ENCODE results near the gene CAMTA2. TPM values are rescaled to one million over a fixed set of nuclear protein-coding genes. Genes with fewer than 3 reads are reported as not detected.
A peak's percentile ranks its signal among the peaks of the same experiment; 100 is the strongest.

The CAMTA2 gene
- total and polyA plus RNA-seq, 9 of the 15 experiments (the other 6 are each of a cell fraction or from before 2014, with no cell fraction given), result 0.24 to 25.1 (median 6.3) TPM

- TF ChIP-seq, protein P1, sequence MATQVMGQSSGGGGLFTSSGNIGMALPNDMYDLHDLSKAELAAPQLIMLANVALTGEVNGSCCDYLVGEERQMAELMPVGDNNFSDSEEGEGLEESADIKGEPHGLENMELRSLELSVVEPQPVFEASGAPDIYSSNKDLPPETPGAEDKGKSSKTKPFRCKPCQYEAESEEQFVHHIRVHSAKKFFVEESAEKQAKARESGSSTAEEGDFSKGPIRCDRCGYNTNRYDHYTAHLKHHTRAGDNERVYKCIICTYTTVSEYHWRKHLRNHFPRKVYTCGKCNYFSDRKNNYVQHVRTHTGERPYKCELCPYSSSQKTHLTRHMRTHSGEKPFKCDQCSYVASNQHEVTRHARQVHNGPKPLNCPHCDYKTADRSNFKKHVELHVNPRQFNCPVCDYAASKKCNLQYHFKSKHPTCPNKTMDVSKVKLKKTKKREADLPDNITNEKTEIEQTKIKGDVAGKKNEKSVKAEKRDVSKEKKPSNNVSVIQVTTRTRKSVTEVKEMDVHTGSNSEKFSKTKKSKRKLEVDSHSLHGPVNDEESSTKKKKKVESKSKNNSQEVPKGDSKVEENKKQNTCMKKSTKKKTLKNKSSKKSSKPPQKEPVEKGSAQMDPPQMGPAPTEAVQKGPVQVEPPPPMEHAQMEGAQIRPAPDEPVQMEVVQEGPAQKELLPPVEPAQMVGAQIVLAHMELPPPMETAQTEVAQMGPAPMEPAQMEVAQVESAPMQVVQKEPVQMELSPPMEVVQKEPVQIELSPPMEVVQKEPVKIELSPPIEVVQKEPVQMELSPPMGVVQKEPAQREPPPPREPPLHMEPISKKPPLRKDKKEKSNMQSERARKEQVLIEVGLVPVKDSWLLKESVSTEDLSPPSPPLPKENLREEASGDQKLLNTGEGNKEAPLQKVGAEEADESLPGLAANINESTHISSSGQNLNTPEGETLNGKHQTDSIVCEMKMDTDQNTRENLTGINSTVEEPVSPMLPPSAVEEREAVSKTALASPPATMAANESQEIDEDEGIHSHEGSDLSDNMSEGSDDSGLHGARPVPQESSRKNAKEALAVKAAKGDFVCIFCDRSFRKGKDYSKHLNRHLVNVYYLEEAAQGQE (IDR thresholded peaks at IDR 0.05; ENCODE audit: borderline replicate concordance), result peak; percentile 72
- TF ChIP-seq, protein P1 (CRISPR knock-in tag; IDR thresholded peaks at IDR 0.05; ENCODE audit: low read depth), result no peak
- TF ChIP-seq PPARD (CRISPR knock-in tag; IDR thresholded peaks at IDR 0.05), result no peak
- no peak for TF ChIP-seq NFE2 (IDR thresholded peaks at IDR 0.05; ENCODE audit: low read depth)
- no peak for TF ChIP-seq SMARCC2 (IDR thresholded peaks at IDR 0.05; ENCODE audit: low read depth)
- TF ChIP-seq NFYB (IDR thresholded peaks at IDR 0.05; ENCODE audit: extremely low read depth, insufficient read length), result no peak
- no peak for TF ChIP-seq NR2C1 (IDR thresholded peaks at IDR 0.05)
- no peak for TF ChIP-seq NR2C1 (tag; IDR thresholded peaks at IDR 0.05)
- peak; percentile 5 for TF ChIP-seq CEBPB (tag; IDR thresholded peaks at IDR 0.05)
- TF ChIP-seq ZNF134 (CRISPR knock-in tag; conservative IDR thresholded peaks at IDR 0.05), result no peak
- TF ChIP-seq, protein P2, sequence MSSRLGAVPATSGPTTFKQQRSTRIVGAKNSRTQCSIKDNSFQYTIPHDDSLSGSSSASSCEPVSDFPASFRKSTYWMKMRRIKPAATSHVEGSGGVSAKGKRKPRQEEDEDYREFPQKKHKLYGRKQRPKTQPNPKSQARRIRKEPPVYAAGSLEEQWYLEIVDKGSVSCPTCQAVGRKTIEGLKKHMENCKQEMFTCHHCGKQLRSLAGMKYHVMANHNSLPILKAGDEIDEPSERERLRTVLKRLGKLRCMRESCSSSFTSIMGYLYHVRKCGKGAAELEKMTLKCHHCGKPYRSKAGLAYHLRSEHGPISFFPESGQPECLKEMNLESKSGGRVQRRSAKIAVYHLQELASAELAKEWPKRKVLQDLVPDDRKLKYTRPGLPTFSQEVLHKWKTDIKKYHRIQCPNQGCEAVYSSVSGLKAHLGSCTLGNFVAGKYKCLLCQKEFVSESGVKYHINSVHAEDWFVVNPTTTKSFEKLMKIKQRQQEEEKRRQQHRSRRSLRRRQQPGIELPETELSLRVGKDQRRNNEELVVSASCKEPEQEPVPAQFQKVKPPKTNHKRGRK (tag; IDR thresholded peaks at IDR 0.05), result no peak
- no peak for TF ChIP-seq MTF1 (CRISPR knock-in tag; IDR thresholded peaks at IDR 0.05; ENCODE audit: borderline replicate concordance)
- no peak for TF ChIP-seq TSC22D4 (tag; IDR thresholded peaks at IDR 0.05)
- TF ChIP-seq, protein P3, sequence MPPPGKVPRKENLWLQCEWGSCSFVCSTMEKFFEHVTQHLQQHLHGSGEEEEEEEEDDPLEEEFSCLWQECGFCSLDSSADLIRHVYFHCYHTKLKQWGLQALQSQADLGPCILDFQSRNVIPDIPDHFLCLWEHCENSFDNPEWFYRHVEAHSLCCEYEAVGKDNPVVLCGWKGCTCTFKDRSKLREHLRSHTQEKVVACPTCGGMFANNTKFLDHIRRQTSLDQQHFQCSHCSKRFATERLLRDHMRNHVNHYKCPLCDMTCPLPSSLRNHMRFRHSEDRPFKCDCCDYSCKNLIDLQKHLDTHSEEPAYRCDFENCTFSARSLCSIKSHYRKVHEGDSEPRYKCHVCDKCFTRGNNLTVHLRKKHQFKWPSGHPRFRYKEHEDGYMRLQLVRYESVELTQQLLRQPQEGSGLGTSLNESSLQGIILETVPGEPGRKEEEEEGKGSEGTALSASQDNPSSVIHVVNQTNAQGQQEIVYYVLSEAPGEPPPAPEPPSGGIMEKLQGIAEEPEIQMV (tag; conservative IDR thresholded peaks at IDR 0.05; ENCODE audit: low read depth), result no peak
Observed at GRCh38 chr17:4948931-4949320, 38.5 kb downstream of the CAMTA2 start (continued).
